K562 (cell line): Measurements from ENCODE around the gene KDM4C. TPM values are rescaled to one million over a fixed set of nuclear protein-coding genes. Genes with fewer than 3 reads are reported as not detected.

Experiments used
- ATAC-seq: fragments of 200-7000 bp; cut with Tn5 transposase; 3 replicates; pipeline ENCODE4 v1.9.1; 2020; ENCODE audit warnings: moderate library complexity
- BruUV-seq: library from RNA; stranded (reverse); fragments of 400-500 nt; replicated peaks from 2 replicates; lab custom pipeline; 2021; lab: Mats Ljungman, UMichigan
- CTCF ChIA-PET: fragments of 300-600 bp; formaldehyde crosslinking; extraction: SDS; loops from one replicate; lab custom pipeline; 2021; ENCODE audit warnings: low intra/inter-chr PET ratio; lab: Yijun Ruan, JAX
- POLR2A ChIA-PET: fragments of 300-600, 350-650 bp; sonication (Branson Sonifier 250); formaldehyde crosslinking; extraction: SDS; loops from one replicate; lab custom pipeline; 2021; ENCODE audit warnings: antibody characterized with exemption, inconsistent platforms; lab: Yijun Ruan, JAX
- DNase-seq, 4 experiments: peaks; one replicate each; pipeline versions ENCODE4 v3.0.0 to v3.0.0-alpha.2; 2011 to 2018; ENCODE audit warnings: low spot score in 3 of 4, mixed read lengths in 3 of 4; ENCODE audit errors: extremely low read depth in 1 of 4
- FAIRE-seq: peaks from 2 replicates; lab custom pipeline; 2011; peaks lifted over from hg19 to GRCh38; lab: Jason Lieb, UNC
- H2AFZ ChIP-seq: 2 replicates; pipeline ENCODE4 v1.6.0; 2011; ENCODE audit warnings: low read depth, low read length, control low read depth, inconsistent platforms
- H3K27ac ChIP-seq: fragments of 200-600 bp; 3 replicates; pipeline ENCODE4 v1.8.0; 2011; ENCODE audit warnings: low read depth, mild to moderate bottlenecking, control low read depth, inconsistent platforms, low read length, moderate library complexity, mixed read lengths; ENCODE audit errors: extremely low read depth
- H3K27me3 ChIP-seq, 2 experiments: fragments of 300-600 bp in 1 of 2; 2 replicates in 1 of 2; 3 replicates in 1 of 2; pipeline versions ENCODE4 v1.6.0 to v1.8.0; 2011; ENCODE audit warnings: inconsistent platforms in 2 of 2, low read length in 2 of 2, mild to moderate bottlenecking in 1 of 2, mixed read lengths in 1 of 2, moderate library complexity in 1 of 2; ENCODE audit not compliant: control insufficient read depth in 2 of 2, insufficient read depth in 2 of 2
- H3K36me3 ChIP-seq: fragments of 300-600 bp; 3 replicates; pipeline ENCODE4 v1.8.0; 2011; ENCODE audit warnings: mild to moderate bottlenecking, low read length, inconsistent platforms; ENCODE audit not compliant: control insufficient read depth, insufficient read depth
- H3K4me1 ChIP-seq, 2 experiments: fragments of 200-600 bp in 1 of 2; replicated peaks in 1 of 2; 2 replicates in 1 of 2; 3 replicates in 1 of 2; pipeline versions ENCODE4 v1.5.1 to v1.8.0; 2011; ENCODE audit warnings: inconsistent platforms in 2 of 2, low read length in 2 of 2, mild to moderate bottlenecking in 1 of 2, mixed read lengths in 1 of 2, moderate library complexity in 1 of 2; ENCODE audit not compliant: control insufficient read depth in 2 of 2, insufficient read depth in 2 of 2
- H3K4me2 ChIP-seq: 2 replicates; pipeline ENCODE4 v1.6.1; 2011; ENCODE audit warnings: low read length, control low read depth, inconsistent platforms, mixed read lengths; ENCODE audit not compliant: insufficient read depth
- H3K4me3 ChIP-seq: fragments of 200-600 bp; sonication (generic), shearing (Covaris generic); 2 replicates; pipeline ENCODE4 v1.5.1; 2016; ENCODE audit warnings: control low read depth, inconsistent platforms
- H3K79me2 ChIP-seq: fragments of 200-600 bp; 3 replicates; pipeline ENCODE4 v1.8.0; 2011; ENCODE audit warnings: low read length, inconsistent platforms; ENCODE audit not compliant: control insufficient read depth, insufficient read depth
- H3K9ac ChIP-seq, 2 experiments: 2 replicates each; pipeline versions ENCODE4 v1.6.0 to v1.6.1; 2011; ENCODE audit warnings: low read depth in 2 of 2, low read length in 2 of 2, control low read depth in 1 of 2, inconsistent platforms in 1 of 2, mild to moderate bottlenecking in 1 of 2, mixed read lengths in 1 of 2; ENCODE audit not compliant: insufficient read depth in 1 of 2
- H3K9me1 ChIP-seq: one replicate; pipeline ENCODE4 v1.6.0; 2011; ENCODE audit warnings: inconsistent platforms, mild to moderate bottlenecking, low read length, moderate library complexity; ENCODE audit not compliant: control insufficient read depth, insufficient read depth
- H3K9me3 ChIP-seq: replicated peaks from 2 replicates; pipeline ENCODE4 v1.5.1; 2011; ENCODE audit warnings: low read depth, low read length, inconsistent platforms; ENCODE audit not compliant: control insufficient read depth, insufficient read depth
- H4K20me1 ChIP-seq: replicated peaks from 2 replicates; pipeline ENCODE4 v1.6.1; 2011; ENCODE audit warnings: low read length, inconsistent platforms, mixed read lengths; ENCODE audit not compliant: control insufficient read depth, insufficient read depth
- ARID2 ChIP-seq: fragments of 450-650 bp; IDR thresholded peaks from 2 replicates; pipeline ENCODE4 v1.6.1; 2017; ENCODE audit warnings: antibody characterized with exemption, mild to moderate bottlenecking
- C11orf30 ChIP-seq: fragments of 450-650 bp; IDR thresholded peaks from 2 replicates; pipeline ENCODE4 v1.6.1; 2016; ENCODE audit warnings: low read depth, mild to moderate bottlenecking
- GATAD2B ChIP-seq: fragments of 450-650 bp; IDR thresholded peaks from 2 replicates; pipeline ENCODE4 v1.6.1; 2017; ENCODE audit warnings: mild to moderate bottlenecking, borderline replicate concordance
- HNRNPLL ChIP-seq: fragments of 200-400 bp; formaldehyde crosslinking; IDR thresholded peaks from 2 replicates; pipeline ENCODE4 v1.6.1; 2017; ENCODE audit warnings: low read length, low read depth, mild to moderate bottlenecking; ENCODE audit not compliant: poor library complexity, severe bottlenecking
- MAFF ChIP-seq: IDR thresholded peaks from 2 replicates; pipeline ENCODE4 v1.6.1; 2012; ENCODE audit warnings: low read length, improper control_type of control experiment
- MAFG ChIP-seq: fragments of 450-650 bp; conservative IDR thresholded peaks from 2 replicates; pipeline ENCODE4 v1.6.1; 2016; ENCODE audit warnings: missing genetic modification characterization, missing compliant biosample characterization
- ZNF316 ChIP-seq: fragments of 450-650 bp; IDR thresholded peaks from 2 replicates; pipeline ENCODE4 v1.6.1; 2016
- ZNF696 ChIP-seq: fragments of 250-450 bp; sonication (Bioruptor Pico); conservative IDR thresholded peaks from 2 replicates; pipeline ENCODE4 v1.4.0; 2020; ENCODE audit warnings: mild to moderate bottlenecking, moderate library complexity
- whole genome bisulfite sequencing: fragments of 100-300 bp; shearing (Covaris generic); methylation state at CpG from one replicate; pipeline ENCODE4 v1.1.6; 2016; ENCODE audit warnings: low coverage, mixed read lengths; ENCODE audit not compliant: insufficient coverage; ENCODE audit errors: missing lambda C conversion rate; 5-methylcytosine and 5-hydroxymethylcytosine counted together
- in situ Hi-C: fragments of 300-500 bp; cut with MboI; formaldehyde crosslinking; loops from 4 replicates; pipeline ENCODE4 v1.15.0; 2018; ENCODE audit warnings: inconsistent platforms, mixed read lengths
- intact Hi-C: fragments of 100-400 bp; cut with micrococcal nuclease; formaldehyde crosslinking; loops from 2 replicates; pipeline ENCODE4 v1.14.2; 2022
- polyA plus RNA-seq, 8 experiments: library from polyadenylated mRNA; depleted of rRNA in 4 of 8; stranded (reverse) in 5 of 8; unstranded in 3 of 8; fragments of >200 nt; fragmentation: Nextera tagmentation in 2 of 8; fragmentation: Illumina TruSeq in 1 of 8; extraction: Ambion mirVana in 2 of 8; extraction: Trizol in 1 of 8; gene quantifications; 2 replicates each; pipeline versions ENCODE4 v1.2.1 to v1.2.3, GENCODE V29; 2011 to 2014; ENCODE audit warnings: inconsistent platforms in 1 of 8, missing spikeins in 1 of 8
- total RNA-seq, 7 experiments: library from RNA; depleted of rRNA in 6 of 7; stranded (reverse); fragments of >200 nt in 6 of 7; fragmentation: Illumina TruSeq in 2 of 7; extraction: Trizol in 2 of 7; gene quantifications; 2 replicates each; pipeline versions ENCODE4 v1.2.1 to v1.2.3, GENCODE V29; 2011 to 2021; ENCODE audit warnings: low replicate concordance in 1 of 7

KDM4C gene
- total and polyA plus RNA-seq, 9 of the 15 experiments (the other 6 are each of a cell fraction or from before 2014, with no cell fraction given) = 5.4 to 17.0 (median 12.6) TPM

GRCh38 chr9:7027996-7028395 lies 270.2 kb downstream of the KDM4C start:
- ATAC-seq = no peak
- Histone ChIP-seq H3K9me3 (no peaks in the 10 kb centered on the region), H4K20me1 (no peaks in the 10 kb centered on the region), H3K4me1 (no peaks in the 10 kb centered on the region), H3K79me2 (no peaks in the 10 kb centered on the region), H3K9ac (no peak overlapping the region), H2AFZ (no peak overlapping the region), H3K4me3 (no peak overlapping the region), H3K27ac (no peak overlapping the region), H3K9me1 (no peaks in the 10 kb centered on the region), H3K4me2 (no peak overlapping the region), H3K36me3 (peaks cover 2% of the 10 kb centered on the region; the same call in 1 of the 3 replicates), H3K27me3 (no peaks in the 10 kb centered on the region)
- no peak for FAIRE-seq
- in situ Hi-C loops = no loop called here
- no peak for DNase-seq
- TF ChIP-seq MAFG (0 out of 2 replicates have a peak, but pooled peaks have one; percentile 26), ZNF316 (peak; percentile 44; the same call in 1 of the 2 replicates), C11orf30 (peak; percentile 37), ARID2 (no peak), MAFF (peak; percentile 7; the same call in 1 of the 2 replicates), ZNF696 (CRISPR knock-in tag) (no peak), HNRNPLL (no peak), GATAD2B (no peak)
- no TSS peak for BruUV-seq
- intact Hi-C loops = no loop called here
- WGBS = 100% methylated on average over 3 of the region's 4 CpGs
- CTCF ChIA-PET = no interaction called here
- POLR2A ChIA-PET = interaction anchor here (0.7 kb wide), 1 partner anchor 1182 kb away, joined by 3 read pairs; no protein-coding TSS in a partner anchor
